GM18861 (cell line): ENCODE data around the gene SYN1.

ENCODE experiments used
- ATAC-seq: cut with Tn5 transposase; IDR thresholded peaks from one replicate; pipeline ENCODE4 v1.9.1; 2021; ENCODE audit not compliant: unreplicated experiment

The SYN1 gene

GRCh38 chrX:47540754-47541538 lies 78.7 kb downstream of the SYN1 start:
- ATAC-seq: no peak

- no peak for ATAC-seq
These were observed 79.8 kb downstream of the SYN1 start for GRCh38 chrX:47539860-47540259.

- ATAC-seq: no peak
These were observed 89.6 kb downstream of the SYN1 start for GRCh38 chrX:47530049-47530448.

- ATAC-seq: no peak
These were observed 90.1 kb downstream of the SYN1 start for GRCh38 chrX:47529548-47529947.

- no peak for ATAC-seq
These were observed 95.9 kb downstream of the SYN1 start for GRCh38 chrX:47523713-47524166.

GRCh38 chrX:47523297-47523696 lies 96.4 kb downstream of the SYN1 start:
- peak; percentile 67 for ATAC-seq
